Dendritic cell treated with granulocyte-macrophage colony-stimulating factor and Interleukin-4, amounts not matched to agents 40 ng/mL and 50 ng/mL, for 4 days (primary cell): ENCODE results near the gene MARCHF3.

Experiments used
- H3K27ac Mint-ChIP-seq: one replicate; pipeline ENCODE4 v1.8.0; 2022; ENCODE audit warnings: mild to moderate bottlenecking, mixed read lengths
- H3K27me3 Mint-ChIP-seq: one replicate; pipeline ENCODE4 v1.8.0; 2022; ENCODE audit warnings: mild to moderate bottlenecking, mixed read lengths
- H3K36me3 Mint-ChIP-seq: one replicate; pipeline ENCODE4 v1.8.0; 2022; ENCODE audit warnings: low read depth, mixed read lengths
- H3K4me1 Mint-ChIP-seq: one replicate; pipeline ENCODE4 v1.8.0; 2022; ENCODE audit warnings: low read depth, mixed read lengths
- H3K4me3 Mint-ChIP-seq: one replicate; pipeline ENCODE4 v1.8.0; 2022; ENCODE audit warnings: mild to moderate bottlenecking, moderate library complexity, mixed read lengths
- H3K9me3 Mint-ChIP-seq: one replicate; pipeline ENCODE4 v1.8.0; 2022; ENCODE audit warnings: mixed read lengths
- intact Hi-C: fragments of 100-400 bp; cut with micrococcal nuclease; formaldehyde crosslinking; loops from one replicate; pipeline ENCODE4 v1.15.0; 2022

The MARCHF3 gene

GRCh38 chr5:126927429-126927828 lies 102.9 kb downstream of the MARCHF3 start:
- no peaks in the 10 kb centered on the region for H3K4me1 Mint-ChIP-seq
- no peaks in the 10 kb centered on the region for H3K9me3 Mint-ChIP-seq
- H3K36me3 Mint-ChIP-seq, result no peaks in the 10 kb centered on the region
- H3K27ac Mint-ChIP-seq, result no peak overlapping the region
- H3K4me3 Mint-ChIP-seq, result no peak overlapping the region
- intact Hi-C loops, result no loop called here
- no peaks in the 10 kb centered on the region for H3K27me3 Mint-ChIP-seq

DNA sequence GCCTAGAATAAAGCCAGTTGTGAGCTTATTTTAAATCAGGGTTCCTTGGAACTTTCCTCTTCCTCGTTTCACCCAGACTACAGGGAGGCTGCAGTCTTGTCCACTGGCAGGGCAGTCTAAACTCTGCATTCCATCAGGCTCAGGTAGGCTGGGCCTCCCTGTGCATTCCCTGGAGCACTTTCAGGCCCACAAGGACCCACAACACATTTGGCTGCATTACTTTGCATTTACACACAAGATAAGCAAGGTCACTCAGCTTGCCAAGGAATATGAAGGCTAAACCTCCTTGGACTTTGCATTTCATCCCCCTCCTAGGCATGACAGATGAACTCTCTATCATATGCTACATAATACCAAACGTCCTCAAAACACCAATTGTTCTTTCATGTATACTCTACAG lies 104.2 kb downstream of the MARCHF3 start:
- Mint-ChIP-seq H3K9me3 (no peaks in the 10 kb centered on the region), H3K36me3 (no peaks in the 10 kb centered on the region), H3K27me3 (no peaks in the 10 kb centered on the region), H3K4me1 (no peaks in the 10 kb centered on the region), H3K27ac (no peak overlapping the region), H3K4me3 (no peak overlapping the region)
- intact Hi-C loops, result no loop called here

DNA sequence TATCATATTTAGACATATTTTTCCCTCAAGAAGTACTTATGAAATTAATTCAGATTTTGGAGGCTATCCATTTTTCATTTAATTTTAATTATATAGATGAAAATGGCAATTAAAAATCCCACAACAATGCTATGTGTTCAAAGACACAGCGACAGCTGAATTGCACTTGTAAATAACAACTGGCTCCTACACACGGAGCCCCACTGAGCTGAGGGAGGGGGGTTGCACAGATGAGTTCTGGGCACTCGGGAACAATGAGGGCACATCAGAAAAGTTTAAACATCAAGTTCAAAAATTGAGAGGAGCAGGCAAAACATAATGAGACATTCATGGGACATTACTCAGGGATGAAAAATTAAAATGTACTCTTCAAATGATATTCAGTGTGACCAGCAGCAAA lies 104.9 kb downstream of the MARCHF3 start:
- H3K36me3 Mint-ChIP-seq, result no peaks in the 10 kb centered on the region
- no peak overlapping the region for H3K27ac Mint-ChIP-seq
- no peaks in the 10 kb centered on the region for H3K4me1 Mint-ChIP-seq
- no peak overlapping the region for H3K4me3 Mint-ChIP-seq
- H3K27me3 Mint-ChIP-seq, result no peaks in the 10 kb centered on the region
- no peaks in the 10 kb centered on the region for H3K9me3 Mint-ChIP-seq
- intact Hi-C loops, result no loop called here

GRCh38 chr5:126924331-126925033 lies 105.9 kb downstream of the MARCHF3 start:
- Mint-ChIP-seq H3K27me3 (no peaks in the 10 kb centered on the region), H3K27ac (no peak overlapping the region), H3K36me3 (no peaks in the 10 kb centered on the region), H3K4me1 (no peaks in the 10 kb centered on the region), H3K4me3 (no peak overlapping the region), H3K9me3 (no peaks in the 10 kb centered on the region)
- intact Hi-C loops, result no loop called here

DNA sequence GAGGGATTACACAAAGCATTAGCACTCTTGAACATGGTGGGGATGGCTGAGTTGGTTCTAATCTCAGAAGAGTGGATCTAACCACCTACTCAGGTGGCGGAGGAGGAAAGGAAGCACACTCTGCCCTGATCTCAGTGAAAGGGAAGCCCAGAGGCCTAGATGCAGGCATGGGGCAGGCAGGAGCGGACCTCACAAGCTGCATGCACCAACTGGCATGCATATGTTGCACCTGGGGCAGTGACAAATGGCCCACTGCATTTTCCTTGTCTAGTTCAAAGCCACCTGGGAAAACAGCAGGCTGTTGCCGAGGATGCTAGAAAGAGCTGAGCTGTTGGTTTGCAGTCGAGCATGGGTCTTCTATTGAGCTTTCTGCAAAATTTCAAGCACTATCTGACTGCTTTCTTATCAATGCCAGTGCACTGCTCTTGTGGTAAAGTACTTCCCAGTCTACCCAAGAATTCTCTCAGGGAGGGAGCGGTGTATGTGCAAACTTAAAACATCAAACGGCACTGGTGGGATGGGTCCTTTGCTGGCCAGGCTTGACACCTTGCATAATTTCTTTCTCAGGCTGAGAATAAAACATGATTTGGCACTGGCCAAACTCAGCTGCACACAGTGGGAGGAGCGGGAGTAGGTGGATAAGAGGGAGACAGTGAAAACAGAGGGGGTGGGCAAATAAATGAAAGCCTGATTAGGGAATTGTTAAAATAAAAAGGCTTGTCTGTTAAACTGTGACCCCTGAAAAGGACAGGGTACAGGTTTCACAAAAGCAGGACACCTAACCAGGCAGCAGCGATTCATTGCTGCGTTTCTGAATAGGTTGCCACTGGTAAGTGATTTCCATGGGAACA lies 108.9 kb downstream of the MARCHF3 start:
- Mint-ChIP-seq H3K4me3 (no peak overlapping the region), H3K27me3 (no peaks in the 10 kb centered on the region), H3K36me3 (no peaks in the 10 kb centered on the region), H3K4me1 (no peaks in the 10 kb centered on the region), H3K9me3 (no peaks in the 10 kb centered on the region), H3K27ac (no peak overlapping the region)
- intact Hi-C loops, result no loop called here

GRCh38 chr5:126920291-126920690 lies 110.1 kb downstream of the MARCHF3 start:
- Mint-ChIP-seq H3K36me3 (no peaks in the 10 kb centered on the region), H3K27ac (no peak overlapping the region), H3K9me3 (no peaks in the 10 kb centered on the region), H3K4me1 (no peaks in the 10 kb centered on the region), H3K4me3 (no peak overlapping the region), H3K27me3 (no peaks in the 10 kb centered on the region)
- intact Hi-C loops, result no loop called here

DNA sequence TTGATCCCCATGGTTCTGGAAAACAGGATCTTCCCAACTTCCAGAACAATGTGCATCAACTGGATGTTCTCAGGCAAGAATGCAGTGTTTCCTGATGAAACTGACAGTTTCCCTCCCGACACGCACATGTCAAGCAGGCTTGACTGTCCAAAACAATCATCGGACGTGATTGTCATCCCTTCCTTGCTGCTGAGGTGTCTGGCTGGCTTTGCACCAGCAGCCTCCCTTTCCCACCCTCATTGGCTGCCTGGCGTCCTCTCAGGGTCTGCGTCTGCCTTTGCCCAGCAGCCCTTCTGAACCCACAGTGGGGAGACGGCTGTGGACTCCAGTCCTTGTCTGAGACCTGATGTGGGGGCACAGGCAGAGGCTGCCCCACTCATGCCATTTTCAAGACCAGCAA lies 110.8 kb downstream of the MARCHF3 start:
- Mint-ChIP-seq H3K4me3 (no peak overlapping the region), H3K9me3 (no peaks in the 10 kb centered on the region), H3K36me3 (no peaks in the 10 kb centered on the region), H3K4me1 (no peaks in the 10 kb centered on the region), H3K27me3 (no peaks in the 10 kb centered on the region), H3K27ac (no peak overlapping the region)
- intact Hi-C loops, result no loop called here

DNA sequence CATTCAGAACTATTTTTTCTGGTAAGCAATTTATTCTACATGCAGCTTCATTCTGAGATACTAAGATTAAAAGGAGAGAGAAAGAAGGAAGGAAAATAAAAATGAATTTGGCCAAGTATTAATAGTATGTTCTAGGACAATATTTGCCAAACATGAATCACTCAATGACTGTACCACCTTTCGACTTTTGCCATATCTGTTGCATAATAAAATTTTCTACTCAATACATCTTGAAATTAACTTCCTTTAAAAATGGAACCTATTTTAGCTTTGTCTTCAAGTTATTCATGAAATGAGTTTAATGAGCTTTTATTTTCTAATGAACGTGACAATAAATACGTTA lies 111.8 kb downstream of the MARCHF3 start:
- Mint-ChIP-seq H3K27ac (no peak overlapping the region), H3K4me1 (no peaks in the 10 kb centered on the region), H3K36me3 (no peaks in the 10 kb centered on the region), H3K27me3 (no peaks in the 10 kb centered on the region), H3K4me3 (no peak overlapping the region), H3K9me3 (no peaks in the 10 kb centered on the region)
- intact Hi-C loops, result no loop called here

GRCh38 chr5:126917918-126918614 lies 112.3 kb downstream of the MARCHF3 start:
- Mint-ChIP-seq H3K4me3 (no peak overlapping the region), H3K4me1 (no peaks in the 10 kb centered on the region), H3K27ac (no peak overlapping the region), H3K27me3 (no peaks in the 10 kb centered on the region), H3K36me3 (no peaks in the 10 kb centered on the region), H3K9me3 (no peaks in the 10 kb centered on the region)
- intact Hi-C loops, result no loop called here

- H3K27ac Mint-ChIP-seq, result no peak overlapping the region
- H3K27me3 Mint-ChIP-seq, result no peaks in the 10 kb centered on the region
- H3K4me3 Mint-ChIP-seq, result no peak overlapping the region
- no peaks in the 10 kb centered on the region for H3K4me1 Mint-ChIP-seq
- intact Hi-C loops, result no loop called here
- H3K36me3 Mint-ChIP-seq, result peaks cover 6% of the 10 kb centered on the region
- H3K9me3 Mint-ChIP-seq, result peaks cover 11% of the 10 kb centered on the region
These were observed 114.9 kb downstream of the MARCHF3 start for GRCh38 chr5:126915496-126915895.

GRCh38 chr5:126914801-126915436 lies 115.4 kb downstream of the MARCHF3 start:
- Mint-ChIP-seq H3K4me1 (no peaks in the 10 kb centered on the region), H3K9me3 (peaks cover 17% of the 10 kb centered on the region), H3K27me3 (no peaks in the 10 kb centered on the region), H3K27ac (no peak overlapping the region), H3K4me3 (no peak overlapping the region), H3K36me3 (peaks cover 11% of the 10 kb centered on the region)
- intact Hi-C loops, result no loop called here

DNA sequence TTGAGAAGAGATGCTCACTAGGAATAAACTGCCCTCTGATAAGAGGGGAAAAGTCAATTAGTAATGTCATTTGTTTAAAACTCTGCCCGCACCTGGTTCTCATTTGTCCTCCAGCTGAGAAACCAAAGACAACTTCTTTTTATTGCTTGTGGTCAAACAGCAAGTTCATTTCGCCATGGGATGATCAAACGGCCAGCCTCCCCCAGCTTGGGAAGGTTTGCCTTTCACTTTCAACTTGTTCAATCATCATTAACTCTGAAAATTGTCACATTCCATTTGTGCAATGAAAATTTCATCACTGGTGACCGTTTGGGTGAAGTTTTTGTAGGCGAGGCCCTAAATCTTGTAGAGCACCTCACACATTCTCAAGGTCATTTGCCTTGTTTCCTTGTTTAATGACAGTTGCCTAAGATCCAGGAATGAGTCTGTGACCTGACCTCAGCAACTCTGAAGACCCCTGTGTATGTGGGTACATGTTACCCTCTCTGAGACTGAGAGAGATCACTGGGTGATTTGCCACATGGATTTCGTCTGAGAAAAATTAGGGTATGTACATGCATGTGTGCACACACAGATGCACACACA lies 117.7 kb downstream of the MARCHF3 start:
- intact Hi-C loops, result no loop called here
- H3K9me3 Mint-ChIP-seq, result peaks cover 35% of the 10 kb centered on the region
- no peak overlapping the region for H3K4me3 Mint-ChIP-seq
- H3K4me1 Mint-ChIP-seq, result no peaks in the 10 kb centered on the region
- no peak overlapping the region for H3K27ac Mint-ChIP-seq
- H3K27me3 Mint-ChIP-seq, result no peaks in the 10 kb centered on the region
- peaks cover 20% of the 10 kb centered on the region for H3K36me3 Mint-ChIP-seq

DNA sequence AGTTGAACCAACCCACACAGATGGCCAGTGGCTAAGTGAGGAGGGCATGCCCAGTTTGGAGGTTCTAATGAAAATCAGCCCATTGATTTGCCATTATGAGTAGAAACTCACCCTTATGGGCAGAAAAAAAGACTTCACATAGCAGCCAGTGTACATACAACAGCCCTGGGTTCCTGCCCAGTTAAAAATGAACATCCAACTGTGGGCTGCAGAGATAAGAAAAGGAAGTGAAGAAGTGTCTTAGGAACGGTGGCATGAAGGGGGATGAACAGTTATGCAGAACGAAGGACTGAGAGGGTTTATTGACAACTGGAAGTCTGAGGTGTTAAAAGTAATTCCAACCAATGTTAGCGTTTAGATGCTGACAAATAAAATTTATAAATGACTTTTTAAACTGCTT lies 118.4 kb downstream of the MARCHF3 start:
- H3K27me3 Mint-ChIP-seq, result no peaks in the 10 kb centered on the region
- peaks cover 20% of the 10 kb centered on the region for H3K36me3 Mint-ChIP-seq
- peaks cover 35% of the 10 kb centered on the region for H3K9me3 Mint-ChIP-seq
- no peak overlapping the region for H3K4me3 Mint-ChIP-seq
- H3K4me1 Mint-ChIP-seq, result no peaks in the 10 kb centered on the region
- intact Hi-C loops, result no loop called here
- H3K27ac Mint-ChIP-seq, result no peak overlapping the region

- H3K4me1 Mint-ChIP-seq, result no peaks in the 10 kb centered on the region
- H3K27ac Mint-ChIP-seq, result no peak overlapping the region
- no peak overlapping the region for H3K4me3 Mint-ChIP-seq
- no peaks in the 10 kb centered on the region for H3K27me3 Mint-ChIP-seq
- intact Hi-C loops, result no loop called here
- peaks cover 20% of the 10 kb centered on the region for H3K36me3 Mint-ChIP-seq
- peaks cover 35% of the 10 kb centered on the region for H3K9me3 Mint-ChIP-seq
These were observed 120.5 kb downstream of the MARCHF3 start for GRCh38 chr5:126909856-126910255.
